LHCN-M2 (cell line): ENCODE data around the gene MTG2. TPM values are rescaled to one million over a fixed set of nuclear protein-coding genes. Genes with fewer than 3 reads are reported as not detected.

Experiments used
- DNase-seq: peaks from one replicate; pipeline ENCODE4 v3.0.0-alpha.2; 2012; ENCODE audit warnings: low read depth
- total RNA-seq: library from RNA; depleted of rRNA; stranded (reverse); fragments of >200 nt; gene quantifications from 2 replicates; pipeline ENCODE4 v1.2.3, GENCODE V29; 2014

MTG2 gene
- total RNA-seq, 1 experiment from 2014 or later, result 27.7 TPM

DNA sequence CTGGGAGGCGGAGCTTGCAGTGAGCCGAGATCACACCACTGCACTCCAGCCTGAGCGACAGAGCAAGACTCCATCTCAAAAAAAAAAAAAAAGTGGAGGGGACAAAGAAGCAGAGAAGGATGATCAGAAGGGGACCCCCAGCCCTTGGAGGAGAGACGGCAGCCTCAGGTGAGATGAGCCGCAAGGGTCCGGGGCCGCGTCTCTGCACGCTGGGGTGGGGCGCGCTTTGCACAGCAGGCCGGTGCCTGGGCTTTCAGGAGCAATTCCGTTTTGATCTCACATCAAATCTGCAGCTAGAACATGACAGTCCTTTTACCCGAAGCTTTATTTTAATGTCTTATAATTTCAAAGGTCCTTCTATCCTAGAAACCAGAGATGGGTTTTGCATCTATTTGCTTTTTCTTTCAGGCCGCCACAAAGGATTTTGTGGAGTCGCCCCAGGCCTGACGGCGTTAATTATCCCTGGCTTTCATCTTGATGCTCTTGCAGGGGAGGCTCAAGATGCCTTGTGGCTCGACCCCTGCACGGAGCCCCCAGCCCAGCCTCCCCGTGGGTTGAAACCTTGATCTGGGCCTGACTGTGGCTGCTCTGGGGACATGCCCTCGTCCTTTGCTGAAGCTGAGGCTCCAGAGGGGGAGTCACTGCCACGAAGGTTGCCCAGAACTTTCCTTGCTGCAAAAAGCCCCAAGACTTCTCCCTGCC is 20.0 kb downstream of the MTG2 start:
- no peak for DNase-seq

GRCh38 chr20:62203378-62204030 is 20.7 kb downstream of the MTG2 start:
- DNase-seq, result no peak

DNA sequence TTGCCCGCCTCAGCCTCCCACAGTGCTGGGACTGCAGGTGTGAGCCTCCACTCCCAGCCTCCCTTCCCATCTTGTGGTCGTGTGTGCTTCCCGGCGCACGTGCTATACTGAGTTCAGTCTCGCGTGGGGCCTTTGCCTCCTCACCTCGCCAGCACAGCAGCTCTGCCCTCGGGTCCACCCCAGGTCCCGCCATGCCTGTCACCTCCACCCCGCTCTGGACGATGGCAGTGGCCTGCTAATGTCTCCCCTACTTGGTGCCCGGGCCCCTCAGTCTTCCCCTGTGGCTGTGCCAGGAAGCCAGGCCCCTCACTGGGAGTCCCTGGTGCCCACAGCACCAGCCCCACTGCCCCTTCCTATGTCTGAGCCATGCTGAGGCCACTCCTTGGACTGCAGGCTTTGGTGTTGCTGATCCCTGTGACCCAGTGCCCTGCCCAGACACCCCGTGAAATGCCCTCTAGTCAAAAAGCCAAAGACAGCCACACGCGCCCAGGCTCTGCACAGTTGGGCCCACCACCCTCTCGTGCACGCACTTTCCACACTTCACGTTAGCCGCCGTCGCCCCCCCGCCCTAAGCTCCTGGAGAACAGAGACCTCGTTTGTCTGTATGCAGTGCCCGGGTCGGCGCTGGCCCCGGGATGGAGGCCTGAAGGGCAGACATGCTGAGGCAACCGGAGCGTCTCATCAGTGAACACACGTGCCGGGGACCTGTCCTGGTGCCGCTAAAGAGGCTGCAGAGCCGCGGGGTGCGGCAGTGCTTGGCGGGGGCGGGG is 23.0 kb downstream of the MTG2 start:
- DNase-seq, result no peak

DNA sequence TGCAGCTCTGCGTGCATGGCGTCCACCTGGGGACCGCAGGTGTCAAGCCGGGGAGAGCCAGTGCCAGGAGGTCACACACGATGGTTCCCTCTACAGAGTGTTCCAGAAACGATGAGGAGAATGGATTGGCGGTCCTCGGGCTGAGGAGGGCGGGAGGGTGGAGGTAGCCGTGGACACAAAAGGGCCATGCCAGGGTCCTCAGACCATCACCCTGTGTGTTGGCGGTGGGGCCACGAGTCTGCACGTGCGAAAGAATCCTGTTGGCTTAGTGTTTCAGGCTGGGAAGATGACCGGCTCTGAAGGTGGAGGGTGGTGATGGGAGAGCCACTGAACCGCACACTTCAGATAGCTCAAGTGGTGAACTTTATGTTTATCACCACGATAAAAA is 23.6 kb downstream of the MTG2 start:
- DNase-seq, result no peak

GRCh38 chr20:62208061-62208794 is 25.4 kb downstream of the MTG2 start:
- DNase-seq, result no peak

GRCh38 chr20:62208795-62209755 is 26.2 kb downstream of the MTG2 start:
- no peak for DNase-seq

DNA sequence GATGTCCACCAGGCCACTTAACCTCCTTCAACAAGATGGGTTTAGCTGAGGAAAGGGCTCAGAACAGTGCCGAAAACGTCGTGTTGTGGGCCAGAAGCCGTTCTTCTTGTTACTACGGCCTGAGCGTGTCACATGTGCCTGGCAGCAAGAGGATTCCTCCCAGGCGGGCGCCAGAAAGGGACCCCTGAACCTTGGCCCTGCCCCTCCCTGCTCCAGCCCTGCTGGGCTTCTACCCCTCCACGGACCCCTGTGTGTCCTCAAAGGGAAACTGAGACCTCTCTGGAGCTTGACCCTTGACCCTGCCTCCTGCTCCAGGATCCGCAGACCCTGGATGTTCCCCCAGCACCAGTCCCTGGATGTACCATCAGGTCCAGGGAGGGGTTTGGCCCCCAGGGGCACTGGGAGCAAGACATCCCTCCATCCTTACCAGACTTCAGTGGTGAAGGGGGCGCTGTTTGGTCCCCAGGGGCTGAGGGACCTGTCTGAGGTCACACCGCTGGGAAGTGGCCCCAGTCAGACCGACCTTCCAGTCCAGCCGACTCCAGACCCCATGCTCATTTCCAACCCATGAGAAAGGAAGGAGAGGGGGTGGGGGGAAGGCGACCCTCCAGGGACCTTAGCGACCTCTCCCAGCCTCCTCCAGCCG is 27.1 kb downstream of the MTG2 start:
- DNase-seq, result no peak

GRCh38 chr20:62210496-62210855 is 27.6 kb downstream of the MTG2 start:
- DNase-seq, result no peak

GRCh38 chr20:62211216-62211615 is 28.4 kb downstream of the MTG2 start:
- DNase-seq, result no peak

- DNase-seq, result no peak
Observed at GRCh38 chr20:62211769-62212288, 29.0 kb downstream of the MTG2 start.

DNA sequence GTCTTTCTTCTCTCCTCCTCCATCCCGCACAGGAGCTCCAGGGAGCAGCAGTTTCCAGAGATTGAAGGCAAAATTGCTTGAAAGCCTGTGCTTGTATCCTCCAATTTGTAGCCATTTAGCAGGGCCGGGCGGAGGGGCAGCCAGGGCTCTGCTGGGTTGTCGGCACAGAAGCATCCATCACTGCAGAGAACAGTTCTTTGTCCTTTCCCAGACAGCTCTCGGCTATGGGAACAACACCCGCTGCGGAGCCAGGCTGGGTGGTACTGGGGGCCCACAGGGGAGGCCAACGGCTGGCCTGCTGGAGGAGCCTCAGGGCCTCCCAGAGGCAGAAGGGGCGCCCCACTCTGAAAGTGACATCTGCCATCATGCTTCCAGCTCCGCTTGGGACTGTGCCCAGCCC is 29.5 kb downstream of the MTG2 start:
- no peak for DNase-seq

GRCh38 chr20:62214067-62214466 is 31.2 kb downstream of the MTG2 start:
- DNase-seq, result no peak

DNA sequence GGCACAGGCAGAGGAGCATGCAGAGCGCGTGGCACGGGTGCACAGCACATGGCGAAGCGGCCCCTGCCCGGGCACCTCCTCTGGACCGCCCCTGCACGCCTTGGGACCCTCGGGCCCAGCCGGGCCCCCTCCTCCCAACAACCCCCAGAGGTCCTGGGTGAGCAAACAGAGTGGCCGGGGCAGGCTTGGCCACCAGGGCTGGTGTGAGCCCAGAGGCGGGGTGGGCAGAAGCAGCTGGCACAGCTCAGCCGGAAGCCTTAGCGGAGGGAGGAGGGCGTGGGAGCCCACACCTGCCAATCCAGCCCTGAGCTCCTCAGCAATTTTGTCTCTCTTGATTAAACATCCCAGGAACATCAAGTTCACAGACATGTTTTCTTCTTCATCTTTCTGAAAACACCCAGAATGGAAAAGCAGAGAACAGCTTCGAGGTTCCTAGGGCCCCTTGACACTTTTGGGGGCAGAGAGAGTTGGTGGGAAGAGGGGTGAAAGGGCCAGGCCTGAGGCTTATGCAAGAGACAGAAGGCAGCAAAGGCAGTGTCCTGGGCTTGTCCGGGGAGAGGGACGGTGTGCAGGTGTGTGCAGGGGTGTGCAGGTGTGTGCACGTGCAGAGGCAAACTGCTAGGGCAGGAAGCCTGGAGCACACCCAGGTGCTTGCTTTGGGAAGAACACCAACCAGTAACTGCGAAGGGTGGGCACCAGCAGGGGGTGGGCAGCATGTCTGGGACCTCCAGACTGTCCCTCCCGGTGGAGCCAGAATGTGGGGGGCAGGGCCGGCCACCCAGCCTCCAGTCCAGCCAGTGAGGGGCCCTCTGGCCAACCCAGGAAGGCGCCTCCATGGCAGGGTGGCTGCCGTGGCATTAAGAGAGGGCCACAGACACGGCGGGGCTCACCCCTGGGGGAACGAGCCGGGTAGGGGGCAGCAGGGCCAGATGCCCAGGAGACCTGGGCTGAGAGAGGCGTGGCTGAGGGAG is 32.5 kb downstream of the MTG2 start:
- no peak for DNase-seq

DNA sequence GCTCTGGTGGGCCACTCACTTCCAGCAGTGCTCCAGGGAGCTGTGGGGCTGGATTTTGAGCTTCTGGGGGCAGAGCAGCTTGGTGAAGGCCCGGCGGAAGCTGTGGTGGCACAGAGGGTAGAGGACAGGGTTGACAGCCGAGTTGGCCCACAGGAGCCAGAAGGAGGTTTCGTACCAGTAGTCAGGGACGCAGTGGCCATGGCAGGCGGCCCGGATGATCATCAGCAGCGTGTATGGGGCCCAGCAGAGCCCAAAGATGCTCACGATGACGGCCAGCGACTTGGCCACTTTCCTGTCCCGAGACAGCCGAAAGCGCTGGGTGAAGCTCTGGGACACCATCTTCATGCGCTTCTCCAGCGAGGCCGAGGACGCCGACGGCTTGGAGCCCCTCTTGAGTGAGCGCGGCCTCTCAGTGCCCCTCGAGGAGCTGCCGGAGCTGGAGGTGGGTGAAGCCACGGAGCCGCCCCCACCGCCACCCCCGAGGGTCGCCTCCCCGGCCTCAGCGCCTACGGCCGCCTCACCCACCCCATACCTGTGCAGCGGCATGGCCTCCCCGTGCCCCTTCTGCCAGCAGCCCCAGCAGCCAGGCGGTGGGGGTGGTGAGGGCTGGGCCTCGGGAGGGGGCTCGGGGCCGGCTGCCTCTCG is 33.3 kb downstream of the MTG2 start:
- no peak for DNase-seq

DNA sequence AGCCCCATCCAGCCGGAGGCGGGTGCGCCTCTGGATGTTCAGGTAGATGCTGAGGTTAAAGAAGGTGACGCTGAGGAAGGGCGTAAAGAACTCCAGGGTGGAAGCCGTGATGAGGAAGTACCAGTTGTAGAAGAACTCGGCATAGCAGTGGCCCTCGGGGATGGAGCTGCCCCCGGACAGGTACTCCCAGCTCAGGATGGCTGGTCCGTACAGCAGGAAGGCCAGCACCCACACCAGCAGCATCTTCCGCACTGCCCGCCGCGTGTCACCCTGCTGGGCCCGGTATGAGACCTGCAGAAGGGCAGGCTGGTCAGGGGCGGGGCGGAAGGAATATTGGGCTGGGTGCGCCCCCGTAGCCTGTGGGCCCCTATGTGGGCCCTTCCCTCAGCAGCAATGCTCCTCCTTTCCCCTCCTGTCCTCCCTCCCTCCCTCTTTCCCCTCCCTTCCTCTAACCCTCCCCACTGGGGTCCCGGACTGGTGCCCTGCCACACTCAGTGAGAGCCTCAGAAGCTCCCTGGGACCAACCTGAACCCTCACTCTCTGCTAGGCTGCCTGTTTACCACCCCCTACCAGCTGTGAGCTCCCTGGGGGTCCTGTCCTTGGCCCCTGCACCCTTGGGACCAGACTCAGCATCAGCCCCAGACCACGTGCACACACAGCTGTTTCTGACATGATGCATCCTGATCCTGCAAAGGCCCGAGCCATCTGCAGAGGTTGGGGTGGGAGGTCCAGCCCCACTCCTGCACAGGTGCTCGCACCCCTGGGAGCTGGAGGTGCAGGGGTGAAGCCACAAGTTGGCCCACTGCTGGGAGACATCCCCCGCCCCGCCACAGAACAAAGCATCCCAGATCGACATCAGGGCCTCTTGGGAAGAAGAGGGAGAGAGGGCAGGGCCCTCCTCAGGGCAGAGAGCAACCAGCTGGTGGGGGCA is 34.1 kb downstream of the MTG2 start:
- DNase-seq, result peak; percentile 18

DNA sequence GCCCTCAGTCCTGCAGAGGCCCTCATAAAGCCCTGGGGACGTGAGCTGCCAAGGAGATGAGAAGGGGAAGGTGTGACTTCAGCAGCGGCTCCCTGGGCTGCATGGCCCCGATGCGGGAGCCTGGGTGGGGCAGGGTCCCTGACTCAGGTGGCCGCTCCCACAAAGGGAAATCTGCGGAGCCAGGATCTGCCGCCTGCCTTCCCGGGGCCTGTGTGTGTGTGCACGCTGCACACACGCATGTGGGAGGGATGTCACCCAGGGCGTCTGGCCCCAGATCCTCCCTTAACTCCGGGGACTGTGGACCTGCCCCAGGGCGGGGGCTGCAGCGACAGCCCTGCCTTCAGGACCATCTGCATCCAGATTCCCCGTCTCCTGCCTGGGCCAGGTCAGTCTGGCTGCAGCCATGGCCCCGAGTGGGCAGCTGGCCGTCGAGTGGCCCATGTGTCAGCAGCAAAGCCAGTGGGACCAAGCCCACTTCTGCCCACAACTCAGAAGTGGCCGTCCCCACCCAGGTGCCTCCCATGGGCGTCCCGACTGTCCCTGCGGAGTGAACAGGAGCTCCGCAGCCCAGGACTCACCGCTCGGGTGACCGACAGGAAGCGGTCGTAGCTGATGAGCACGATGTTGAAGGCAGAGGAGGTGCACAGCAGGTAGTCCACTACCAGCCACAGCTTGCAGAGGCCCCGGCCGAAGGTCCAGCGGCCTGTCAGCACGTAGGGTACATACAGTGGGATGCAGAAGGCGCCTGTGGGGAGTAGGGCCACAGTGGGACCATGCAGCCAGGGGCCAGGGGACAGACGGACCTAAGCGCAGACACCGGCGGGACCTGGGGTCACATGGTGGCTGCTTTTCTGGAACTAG is 35.3 kb downstream of the MTG2 start:
- DNase-seq, result no peak
